Prostate gland (tissue), 2 donors: ENCODE measurements around the gene ACYP1. TPM values are rescaled to one million over a fixed set of nuclear protein-coding genes. Genes with fewer than 3 reads are reported as not detected.
A peak's percentile ranks its signal among the peaks of the same experiment; 100 is the strongest.

Experiments used
- DNase-seq: peaks from one replicate; pipeline ENCODE4 v3.0.0-alpha.2; 2019; ENCODE audit warnings: low spot score
- H3K27ac ChIP-seq, 2 donors: fragments of 200-600 bp; sonication (generic); 2 replicates each; pipeline ENCODE4 v1.5.1; 2017 to 2019
- H3K27me3 ChIP-seq: fragments of 200-600 bp; sonication (generic); replicated peaks from 2 replicates; pipeline ENCODE4 v1.5.1; 2019; ENCODE audit not compliant: insufficient read depth
- H3K36me3 ChIP-seq, 2 donors: fragments of 200-600 bp; sonication (generic); 1 replicate in 1 of 2; 2 replicates in 1 of 2; pipeline versions ENCODE4 v1.5.1 to v1.8.1; 2017 to 2019
- H3K4me1 ChIP-seq: fragments of 200-600 bp; sonication (generic); replicated peaks from 2 replicates; pipeline ENCODE4 v1.5.1; 2019
- H3K4me3 ChIP-seq, 2 donors: fragments of 200-600 bp; sonication (generic); 2 replicates each; pipeline ENCODE4 v1.5.1; 2017 to 2019
- H3K9me3 ChIP-seq: fragments of 200-600 bp; sonication (generic); 2 replicates; pipeline ENCODE4 v1.5.1; 2017
- CTCF ChIP-seq, 4 experiments: fragments of 200-600 bp in 2 of 4; fragments of 450-650 bp in 2 of 4; sonication (generic) in 2 of 4; IDR thresholded peaks; 1 replicate in 3 of 4; 2 replicates in 1 of 4; pipeline ENCODE4 v1.5.1; 2016 to 2019; ENCODE audit warnings: antibody characterized with exemption in 4 of 4, mild to moderate bottlenecking in 2 of 4, moderate library complexity in 2 of 4
- POLR2A ChIP-seq: fragments of 450-650 bp; IDR thresholded peaks from one replicate; pipeline ENCODE4 v1.6.1; 2016; ENCODE audit warnings: antibody characterized with exemption, mild to moderate bottlenecking
- POLR2AphosphoS5 ChIP-seq: sonication (generic); formaldehyde crosslinking; IDR thresholded peaks from one replicate; pipeline ENCODE4 v1.6.1; 2017; ENCODE audit warnings: antibody characterized with exemption
- WGBS: methylation state at CpG from one replicate; pipeline ENCODE4 v1.1.5; 2018; 5-methylcytosine and 5-hydroxymethylcytosine counted together
- intact Hi-C: fragments of 100-400 bp; cut with DNase I; formaldehyde crosslinking; loops from one replicate; pipeline ENCODE4 v1.14.2; 2022
- total RNA-seq, 2 donors: library from RNA; depleted of rRNA; stranded (reverse); fragments of >200 nt; gene quantifications; one replicate each; pipeline ENCODE4 v1.1.0, GENCODE V29; 2016

Gene ACYP1
- total RNA-seq, 2 donors from 2014 or later: 11.2 to 14.3 TPM

GRCh38 chr14:75013290-75013689 is 50.5 kb downstream of the ACYP1 start:
- DNase-seq: no peak
- Histone ChIP-seq H3K27ac (no peak overlapping the region), H3K36me3 (peaks cover 0 to 9% of the 10 kb centered on the region in 2 donors)

GRCh38 chr14:75011356-75011994 is 52.3 kb downstream of the ACYP1 start:
- Histone ChIP-seq H3K4me3 (no peak overlapping the region), H3K9me3 (no peaks in the 10 kb centered on the region), H3K36me3 (peaks cover 2 to 6% of the 10 kb centered on the region in 2 donors), H3K4me1 (no peaks in the 10 kb centered on the region), H3K27me3 (no peaks in the 10 kb centered on the region), H3K27ac (peak overlapping the region in 1 of 2 donors; percentile 12)
- no peak for DNase-seq
- WGBS: 60% methylated on average over 4 of the region's 4 CpGs
- TF ChIP-seq CTCF (IDR thresholded peaks at IDR 0.05) (no peak), POLR2A (no peak), POLR2AphosphoS5 (no peak)
- intact Hi-C loops: no loop called here

More at GRCh38 chr14:75013290-75013689, 50.5 kb downstream of the ACYP1 start:
- TF ChIP-seq POLR2AphosphoS5 (no peak), CTCF (IDR thresholded peaks at IDR 0.05) (no peak), POLR2A (no peak)
- no peaks in the 10 kb centered on the region for H3K27me3 ChIP-seq
- no peaks in the 10 kb centered on the region for H3K4me1 ChIP-seq
- WGBS: 88% methylated on average over 6 of the region's 6 CpGs
- H3K4me3 ChIP-seq: no peak overlapping the region
- intact Hi-C loops: no loop called here
- no peaks in the 10 kb centered on the region for H3K9me3 ChIP-seq

GRCh38 chr14:75010472-75011093 is 53.2 kb downstream of the ACYP1 start:
- intact Hi-C loops: no loop called here
- no peaks in the 10 kb centered on the region for H3K27me3 ChIP-seq
- H3K27ac ChIP-seq: no peak overlapping the region
- peaks cover 2 to 4% of the 10 kb centered on the region in 2 donors for H3K36me3 ChIP-seq
- no peak for DNase-seq
- WGBS: 98% methylated on average over 4 of the region's 4 CpGs
- no peak overlapping the region for H3K4me3 ChIP-seq
- no peaks in the 10 kb centered on the region for H3K9me3 ChIP-seq
- H3K4me1 ChIP-seq: no peaks in the 10 kb centered on the region
- TF ChIP-seq POLR2A: no peak
- TF ChIP-seq CTCF (IDR thresholded peaks at IDR 0.05): no peak

GRCh38 chr14:75009176-75009575 is 54.6 kb downstream of the ACYP1 start:
- Histone ChIP-seq H3K27me3 (no peaks in the 10 kb centered on the region), H3K9me3 (no peaks in the 10 kb centered on the region), H3K27ac (no peak overlapping the region), H3K36me3 (peaks cover 2 to 4% of the 10 kb centered on the region in 2 donors), H3K4me3 (no peak overlapping the region), H3K4me1 (peaks cover under 1% of the 10 kb centered on the region)
- DNase-seq: no peak
- TF ChIP-seq POLR2A: no peak
- no peak for TF ChIP-seq CTCF (IDR thresholded peaks at IDR 0.05)
- TF ChIP-seq POLR2AphosphoS5: no peak
- intact Hi-C loops: no loop called here
- 57% methylated on average over 4 of the region's 4 CpGs for WGBS

- intact Hi-C loops: no loop called here
- 78% methylated on average over 3 of the region's 3 CpGs for WGBS
Measured at GRCh38 chr14:75005357-75005756, 58.5 kb downstream of the ACYP1 start.

More at GRCh38 chr14:75005357-75005756, 58.5 kb downstream of the ACYP1 start:
- Histone ChIP-seq H3K4me1 (peaks cover 8% of the 10 kb centered on the region), H3K27me3 (no peaks in the 10 kb centered on the region), H3K9me3 (no peaks in the 10 kb centered on the region), H3K27ac (no peak overlapping the region), H3K4me3 (no peak overlapping the region), H3K36me3 (peaks cover 2 to 4% of the 10 kb centered on the region in 2 donors)
- TF ChIP-seq CTCF (IDR thresholded peaks at IDR 0.05): no peak
- TF ChIP-seq POLR2A: no peak
- TF ChIP-seq POLR2AphosphoS5: no peak
- no peak for DNase-seq
